Uterus (tissue), 2 donors: Measurements from ENCODE around the gene VWA1.

Source experiments
- CTCF ChIP-seq, 4 experiments: fragments of 200-600 bp in 2 of 4; fragments of 450-650 bp in 2 of 4; sonication (generic) in 2 of 4; IDR thresholded peaks; one replicate each; pipeline ENCODE4 v1.5.1; 2016 to 2019; ENCODE audit warnings: antibody characterized with exemption in 4 of 4, mild to moderate bottlenecking in 2 of 4, moderate library complexity in 1 of 4
- POLR2A ChIP-seq, 2 donors: fragments of 450-650 bp; IDR thresholded peaks; one replicate each; pipeline ENCODE4 v1.6.1; 2016; ENCODE audit warnings: antibody characterized with exemption in 2 of 2, mild to moderate bottlenecking in 1 of 2, moderate library complexity in 1 of 2

GRCh38 chr1:1437033-1437903, 1.8 kb downstream of the VWA1 start:
- TF ChIP-seq POLR2A (IDR thresholded peaks at IDR 0.05), result no peak
- no peak for TF ChIP-seq CTCF (IDR thresholded peaks at IDR 0.05)
